Measurements from ENCODE around the gene DAB1.

DNA sequence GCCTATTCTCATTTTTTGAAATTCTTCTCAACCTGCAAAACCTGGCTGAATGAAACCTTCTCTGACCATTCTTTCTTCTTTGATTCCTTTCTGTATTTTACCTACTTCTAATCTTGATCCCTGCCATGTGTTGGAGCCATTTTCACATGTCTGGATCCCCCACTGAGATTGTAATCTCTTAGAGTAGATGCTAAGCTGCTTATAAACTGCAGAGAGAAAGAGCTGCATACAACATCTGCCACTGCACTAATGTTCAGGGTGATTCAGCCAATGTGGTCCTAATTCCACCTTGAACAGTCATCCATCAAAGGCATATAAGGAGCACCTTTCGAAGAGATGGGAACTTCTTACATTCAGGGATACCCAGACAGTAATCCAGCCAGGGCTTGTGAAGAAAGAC, 16.2 kb upstream of the DAB1 start:
- TF ChIP-seq, protein P1, sequence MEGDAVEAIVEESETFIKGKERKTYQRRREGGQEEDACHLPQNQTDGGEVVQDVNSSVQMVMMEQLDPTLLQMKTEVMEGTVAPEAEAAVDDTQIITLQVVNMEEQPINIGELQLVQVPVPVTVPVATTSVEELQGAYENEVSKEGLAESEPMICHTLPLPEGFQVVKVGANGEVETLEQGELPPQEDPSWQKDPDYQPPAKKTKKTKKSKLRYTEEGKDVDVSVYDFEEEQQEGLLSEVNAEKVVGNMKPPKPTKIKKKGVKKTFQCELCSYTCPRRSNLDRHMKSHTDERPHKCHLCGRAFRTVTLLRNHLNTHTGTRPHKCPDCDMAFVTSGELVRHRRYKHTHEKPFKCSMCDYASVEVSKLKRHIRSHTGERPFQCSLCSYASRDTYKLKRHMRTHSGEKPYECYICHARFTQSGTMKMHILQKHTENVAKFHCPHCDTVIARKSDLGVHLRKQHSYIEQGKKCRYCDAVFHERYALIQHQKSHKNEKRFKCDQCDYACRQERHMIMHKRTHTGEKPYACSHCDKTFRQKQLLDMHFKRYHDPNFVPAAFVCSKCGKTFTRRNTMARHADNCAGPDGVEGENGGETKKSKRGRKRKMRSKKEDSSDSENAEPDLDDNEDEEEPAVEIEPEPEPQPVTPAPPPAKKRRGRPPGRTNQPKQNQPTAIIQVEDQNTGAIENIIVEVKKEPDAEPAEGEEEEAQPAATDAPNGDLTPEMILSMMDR (IDR thresholded peaks at IDR 0.05) = no peak
- TF ChIP-seq POLR2A (IDR thresholded peaks at IDR 0.05) = no peak
